Adrenal gland (tissue), 12 donors: Measurements from ENCODE around the gene PLA2G12A. TPM values are rescaled to one million over a fixed set of nuclear protein-coding genes. Genes with fewer than 3 reads are reported as not detected.
"Not testable (repeated sequence)": the region's sequence is repeated elsewhere in the genome, so short reads cannot be mapped to it uniquely, and the experiment has no call there.

Source experiments
- DNase-seq, 7 donors: peaks; one replicate each; pipeline ENCODE4 v3.0.0-alpha.2; 2019 to 2020
- H3K27ac ChIP-seq, 5 donors: fragments of 200-600 bp; sonication (generic) in 4 of 5; 1 replicate in 3 of 5; 2 replicates in 2 of 5; pipeline versions ENCODE4 v1.5.1 to v1.8.0; 2016 to 2020; ENCODE audit warnings: mild to moderate bottlenecking in 1 of 5
- H3K27me3 ChIP-seq: fragments of 200-600 bp; 2 replicates; pipeline ENCODE4 v1.8.0; 2021
- H3K36me3 ChIP-seq, 2 donors: fragments of 200-600 bp; replicated peaks in 1 of 2; 1 replicate in 1 of 2; 2 replicates in 1 of 2; pipeline versions ENCODE4 v1.5.1 to v1.8.0; 2018 to 2022
- H3K4me1 ChIP-seq, 2 donors: fragments of 200-600 bp; replicated peaks in 1 of 2; 1 replicate in 1 of 2; 2 replicates in 1 of 2; pipeline versions ENCODE4 v1.5.1 to v1.8.0; 2018 to 2021
- H3K4me3 ChIP-seq, 4 donors: fragments of 200-600 bp; sonication (generic) in 3 of 4; one replicate each; pipeline ENCODE4 v1.5.1; 2016 to 2018
- H3K9me3 ChIP-seq, 3 donors: fragments of 200-600 bp; sonication (generic) in 1 of 3; replicated peaks in 1 of 3; 1 replicate in 2 of 3; 2 replicates in 1 of 3; pipeline versions ENCODE4 v1.5.1 to v1.8.0; 2016 to 2021
- POLR2A ChIP-seq, 2 donors: fragments of 450-650 bp; IDR thresholded peaks; one replicate each; pipeline ENCODE4 v1.6.1; 2017; ENCODE audit warnings: antibody characterized with exemption in 2 of 2, mild to moderate bottlenecking in 2 of 2, moderate library complexity in 1 of 2
- WGBS, 4 donors: extraction: QIAGEN DNeasy Blood & Tissue Kit in 2 of 4; methylation state at CpG; one replicate each; pipeline versions ENCODE4 v1.1.5 to v1.1.7; 2013 to 2017; 5-methylcytosine and 5-hydroxymethylcytosine counted together
- intact Hi-C, 2 donors: fragments of 100-400 bp; cut with DNase I; formaldehyde crosslinking; loops; one replicate each; pipeline versions ENCODE4 v1.14.1 to v1.15.0; 2022 to 2023
- polyA plus RNA-seq, 3 donors: library from polyadenylated mRNA; stranded (reverse); fragments of 200-250 nt in 2 of 3; fragments of 350-450 nt in 1 of 3; fragmentation: Illumina TruSeq in 1 of 3; extraction: RNeasy Lipid Tissue Mini Kit (QIAGEN cat#74804) in 1 of 3; gene quantifications; one replicate each; pipeline ENCODE4 v1.2.3, GENCODE V29; 2013 to 2014
- total RNA-seq, 9 donors: library from RNA; depleted of rRNA in 4 of 9; stranded (reverse); fragments of >200 nt in 4 of 9; fragments of 120-200 nt in 1 of 9; fragmentation: NEBNext Ultra II Directional in 1 of 9; extraction: Animal tissue kit (Norgen Biotek cat#: 25700) in 1 of 9; gene quantifications; one replicate each; pipeline versions ENCODE4 v1.1.0 to v1.2.4, GENCODE V29; 2013 to 2023
- TF ChIP-seq, protein P1 (sequence below), 6 experiments: fragments of 450-650 bp in 4 of 6; fragments of 200-600 bp in 2 of 6; sonication (generic) in 1 of 6; IDR thresholded peaks; 1 replicate in 5 of 6; 2 replicates in 1 of 6; pipeline versions ENCODE4 v1.5.1 to v1.8.0; 2016 to 2021; ENCODE audit warnings: antibody characterized with exemption in 6 of 6, mild to moderate bottlenecking in 2 of 6, moderate library complexity in 1 of 6
- donor health status: healthy with polysubstance abuse.
- donor health status: Bipolar disorder and iron deficiency.
- donor health status: DM: yes; HTN: yes; CAD: no.
- donor health status: DM: no; HTN: no; CAD: no.
- donor health status: DM: no; HTN: no; CAD: no.
- donor health status: DM: yes; HTN: yes; CAD: no.

Gene PLA2G12A
- total and polyA plus RNA-seq, 12 donors = 10.7 to 67.0 (median 31.5) TPM

DNA sequence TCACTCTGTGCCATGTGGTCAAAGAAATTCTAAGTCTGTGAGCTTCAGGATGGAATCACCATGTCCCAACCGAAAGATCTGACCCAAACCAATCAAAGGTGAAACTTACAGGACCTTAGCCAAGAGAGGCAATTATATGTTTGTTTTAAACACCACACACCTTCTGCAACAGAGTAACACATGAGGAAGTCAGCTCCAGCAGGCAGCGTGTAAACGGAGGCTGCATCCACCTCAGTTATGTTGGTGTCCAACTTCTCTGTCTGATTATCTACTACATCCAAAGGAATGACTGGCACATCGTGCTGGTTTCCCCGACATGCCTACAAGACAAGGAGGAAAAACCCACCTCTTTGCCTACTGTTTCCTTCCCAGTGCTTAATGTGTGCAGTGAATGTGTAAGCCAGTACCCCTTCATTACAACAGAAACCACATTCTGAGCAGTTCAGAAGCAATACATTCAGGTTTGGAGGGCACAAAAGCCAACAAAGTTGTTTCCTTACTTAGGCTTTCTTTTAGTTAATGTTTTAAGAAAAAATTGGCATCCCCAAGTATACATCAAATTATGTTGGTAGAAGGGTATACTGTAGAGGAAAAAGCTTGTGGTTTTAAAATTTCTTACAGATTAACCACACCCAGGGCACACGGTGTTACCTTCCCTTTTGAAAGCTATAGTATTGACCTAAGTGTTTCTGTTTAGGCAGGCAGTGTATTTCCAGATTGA, 39.0 kb downstream of the PLA2G12A start:
- Histone ChIP-seq H3K4me1 (no peaks in the 10 kb centered on the region), H3K36me3 (peaks cover 0 to 30% of the 10 kb centered on the region in 2 donors), H3K4me3 (no peak overlapping the region), H3K27ac (no peak overlapping the region), H3K27me3 (no peaks in the 10 kb centered on the region), H3K9me3 (no peaks in the 10 kb centered on the region)
- intact Hi-C loops = loop anchor here in 1 of 2 donors (10.0 kb wide), 1 partner anchor 266 kb away; no protein-coding TSS in a partner anchor
- no peak for DNase-seq
- 72 to 94% (median 89%) methylated on average over 6 of the region's 6 CpGs for WGBS, 4 donors
- TF ChIP-seq, protein P1, sequence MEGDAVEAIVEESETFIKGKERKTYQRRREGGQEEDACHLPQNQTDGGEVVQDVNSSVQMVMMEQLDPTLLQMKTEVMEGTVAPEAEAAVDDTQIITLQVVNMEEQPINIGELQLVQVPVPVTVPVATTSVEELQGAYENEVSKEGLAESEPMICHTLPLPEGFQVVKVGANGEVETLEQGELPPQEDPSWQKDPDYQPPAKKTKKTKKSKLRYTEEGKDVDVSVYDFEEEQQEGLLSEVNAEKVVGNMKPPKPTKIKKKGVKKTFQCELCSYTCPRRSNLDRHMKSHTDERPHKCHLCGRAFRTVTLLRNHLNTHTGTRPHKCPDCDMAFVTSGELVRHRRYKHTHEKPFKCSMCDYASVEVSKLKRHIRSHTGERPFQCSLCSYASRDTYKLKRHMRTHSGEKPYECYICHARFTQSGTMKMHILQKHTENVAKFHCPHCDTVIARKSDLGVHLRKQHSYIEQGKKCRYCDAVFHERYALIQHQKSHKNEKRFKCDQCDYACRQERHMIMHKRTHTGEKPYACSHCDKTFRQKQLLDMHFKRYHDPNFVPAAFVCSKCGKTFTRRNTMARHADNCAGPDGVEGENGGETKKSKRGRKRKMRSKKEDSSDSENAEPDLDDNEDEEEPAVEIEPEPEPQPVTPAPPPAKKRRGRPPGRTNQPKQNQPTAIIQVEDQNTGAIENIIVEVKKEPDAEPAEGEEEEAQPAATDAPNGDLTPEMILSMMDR (IDR thresholded peaks at IDR 0.05) = no peak
- no peak for TF ChIP-seq POLR2A (IDR thresholded peaks at IDR 0.05)

DNA sequence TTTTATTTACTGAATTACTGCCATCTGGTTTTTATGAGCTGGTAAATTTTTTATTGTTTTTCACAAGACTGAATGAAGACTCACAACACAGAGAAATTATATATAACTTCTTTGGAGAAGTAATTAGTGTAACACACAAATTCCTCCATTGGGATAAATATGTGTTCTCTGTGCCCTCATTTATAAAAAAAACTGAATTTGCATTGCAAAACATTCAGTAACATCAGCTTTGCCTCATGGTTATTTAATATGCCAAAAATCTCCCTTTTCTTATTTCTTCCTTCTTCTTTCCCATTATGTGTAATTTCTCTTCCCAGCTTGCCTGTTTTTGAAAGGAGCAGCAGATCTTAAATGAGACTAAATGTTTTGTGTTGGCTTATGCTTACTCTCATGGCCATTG, 45.1 kb downstream of the PLA2G12A start:
- no peaks in the 10 kb centered on the region for H3K36me3 ChIP-seq
- no peak for DNase-seq
- no peaks in the 10 kb centered on the region for H3K9me3 ChIP-seq
- no peak overlapping the region for H3K4me3 ChIP-seq
- no peak overlapping the region for H3K27ac ChIP-seq
- intact Hi-C loops = no loop called here
- H3K27me3 ChIP-seq = no peaks in the 10 kb centered on the region
- TF ChIP-seq POLR2A (IDR thresholded peaks at IDR 0.05) = no peak
- TF ChIP-seq, protein P1 (IDR thresholded peaks at IDR 0.05) = no peak
- H3K4me1 ChIP-seq = no peaks in the 10 kb centered on the region

DNA sequence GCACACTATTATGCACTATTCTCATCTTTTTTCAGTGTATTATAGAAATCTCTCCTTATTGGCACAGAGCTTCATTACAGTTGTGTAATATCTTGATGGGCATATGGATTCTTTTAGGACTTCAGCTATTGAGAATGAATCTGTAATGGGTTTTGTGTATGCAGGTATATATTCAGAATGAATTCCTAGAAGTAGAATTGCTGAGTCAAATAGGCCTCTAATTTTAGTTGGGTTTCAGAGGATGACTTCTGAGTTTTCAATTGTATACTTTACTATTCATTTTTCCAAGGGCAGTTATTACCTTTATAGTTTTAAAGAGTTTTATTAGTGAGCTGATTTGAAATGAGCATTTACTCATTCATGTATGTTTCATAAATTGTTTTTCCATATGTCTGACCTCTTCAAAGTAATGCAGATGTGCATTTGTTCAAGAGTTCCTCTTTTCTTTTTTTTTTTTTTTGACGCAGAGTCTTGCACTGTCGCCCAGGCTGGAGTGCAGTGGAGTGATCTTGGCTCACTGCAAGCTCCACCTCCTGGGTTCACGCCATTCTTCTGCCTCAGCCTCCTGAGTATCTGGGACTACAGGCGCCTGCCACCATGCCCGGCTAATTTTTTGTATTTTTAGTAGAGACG, 46.1 kb downstream of the PLA2G12A start:
- DNase-seq = no peak
- Histone ChIP-seq H3K36me3 (no peaks in the 10 kb centered on the region), H3K4me1 (no peaks in the 10 kb centered on the region), H3K4me3 (no peak overlapping the region), H3K27ac (no peak overlapping the region), H3K9me3 (no peaks in the 10 kb centered on the region), H3K27me3 (no peaks in the 10 kb centered on the region)
- 80 to 92% (median 88%) methylated on average over 6 of the region's 6 CpGs for WGBS, 4 donors
- TF ChIP-seq POLR2A (IDR thresholded peaks at IDR 0.05) = no peak
- TF ChIP-seq, protein P1 (IDR thresholded peaks at IDR 0.05) = no peak
- intact Hi-C loops = no loop called here

DNA sequence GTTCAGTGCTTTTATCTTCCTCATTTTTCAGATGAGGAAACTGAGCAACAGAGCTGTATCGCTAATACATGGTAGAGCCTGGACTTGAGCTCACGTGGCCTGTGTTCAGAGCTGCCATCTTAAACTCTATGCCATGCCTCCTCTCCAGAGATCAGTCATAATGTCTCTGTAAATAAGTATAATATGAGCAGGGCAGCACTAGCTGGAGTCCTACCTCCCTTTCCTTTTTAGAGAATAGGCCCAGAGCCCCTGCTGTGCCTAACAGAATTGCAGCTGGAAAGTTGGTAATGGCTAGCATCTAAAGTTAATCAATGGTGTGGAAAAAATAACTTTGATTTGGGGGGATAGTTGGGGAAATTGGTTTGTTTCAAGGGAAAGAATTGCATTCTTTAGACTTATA, 47.0 kb downstream of the PLA2G12A start:
- no peak for DNase-seq
- no peak overlapping the region for H3K4me3 ChIP-seq
- WGBS, 4 donors = 90 to 95% (median 92%) methylated on average over 2 of the region's 2 CpGs
- H3K4me1 ChIP-seq = no peaks in the 10 kb centered on the region
- no peak overlapping the region for H3K27ac ChIP-seq
- no peaks in the 10 kb centered on the region for H3K27me3 ChIP-seq
- H3K36me3 ChIP-seq = no peaks in the 10 kb centered on the region
- TF ChIP-seq, protein P1 (IDR thresholded peaks at IDR 0.05) = no peak
- no peak for TF ChIP-seq POLR2A (IDR thresholded peaks at IDR 0.05)
- intact Hi-C loops = no loop called here
- no peaks in the 10 kb centered on the region for H3K9me3 ChIP-seq

DNA sequence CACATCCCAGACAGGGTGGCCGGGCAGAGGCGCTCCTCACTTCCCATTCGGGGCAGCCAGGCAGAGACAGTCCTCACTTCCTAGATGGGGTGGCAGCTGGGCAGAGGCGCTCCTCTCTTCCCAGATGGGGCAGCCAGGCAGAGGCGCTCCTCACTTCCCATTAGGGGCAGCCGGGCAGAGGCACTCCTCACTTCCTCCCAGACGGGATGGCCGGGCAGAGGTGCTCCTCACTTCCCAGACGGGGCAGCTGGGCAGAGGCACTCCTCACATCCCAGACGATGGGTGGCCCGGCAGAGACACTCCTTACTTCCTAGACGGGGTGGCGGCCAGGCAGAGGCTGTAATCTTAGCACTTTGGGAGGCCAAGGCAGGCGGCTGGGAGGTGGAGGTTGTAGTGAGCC, 50.9 kb downstream of the PLA2G12A start:
- DNase-seq, H3K27me3 ChIP-seq, H3K4me3 ChIP-seq, H3K36me3 ChIP-seq, H3K27ac ChIP-seq, H3K4me1 ChIP-seq, H3K9me3 ChIP-seq, intact Hi-C loops: not testable (repeated sequence)
- 93 to 96% (median 95%) methylated on average over 8 to 14 of the region's 14 CpGs; no CpG with 5 or more reads in 1 of the 4 donors for WGBS, 4 donors

DNA sequence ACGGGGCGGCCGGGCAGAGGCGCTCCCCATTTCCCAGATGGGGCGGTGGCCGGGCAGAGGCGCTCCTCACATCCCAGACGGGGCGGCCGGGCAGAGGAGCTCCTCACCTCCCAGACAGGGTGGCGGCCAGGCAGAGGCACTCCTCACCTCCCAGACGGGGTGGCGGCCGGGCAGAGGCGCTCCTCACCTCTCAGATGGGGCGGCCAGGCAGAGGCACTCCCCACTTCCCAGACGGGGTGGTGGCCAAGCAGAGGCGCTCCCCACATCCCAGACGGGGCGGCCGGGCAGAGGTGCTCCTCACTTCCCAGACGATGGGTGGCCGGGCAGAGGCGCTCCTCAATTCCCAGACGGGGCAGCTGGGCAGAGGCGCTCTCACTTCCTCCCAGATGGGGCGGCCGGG, 51.4 kb downstream of the PLA2G12A start:
- DNase-seq, intact Hi-C loops, H3K4me1 ChIP-seq, H3K27ac ChIP-seq, H3K27me3 ChIP-seq, H3K4me3 ChIP-seq, H3K36me3 ChIP-seq, H3K9me3 ChIP-seq: not testable (repeated sequence)
- whole genome bisulfite sequencing, 4 donors = 80 to 96% (median 96%) methylated on average over 2 to 28 of the region's 28 CpGs; no CpG with 5 or more reads in 1 of the 4 donors
